K562 (cell line): ENCODE results near the gene AVPI1. TPM values are rescaled to one million over a fixed set of nuclear protein-coding genes. Genes with fewer than 3 reads are reported as not detected.

Source experiments
- ARID1B ChIP-seq: fragments of 450-650 bp; IDR thresholded peaks from 2 replicates; pipeline ENCODE4 v1.6.1; 2016; ENCODE audit warnings: antibody characterized with exemption, mild to moderate bottlenecking, inconsistent platforms
- ARID4B ChIP-seq: sonication (generic); formaldehyde crosslinking; IDR thresholded peaks from 2 replicates; pipeline ENCODE4 v1.8.0; 2022; ENCODE audit warnings: mild to moderate bottlenecking, missing genetic modification reagents
- BHLHE40 ChIP-seq: IDR thresholded peaks from 2 replicates; pipeline ENCODE4 v1.6.1; 2011; ENCODE audit warnings: low read length, improper control_type of control experiment
- BMI1 ChIP-seq: fragments of 150-350 bp; IDR thresholded peaks from 2 replicates; pipeline ENCODE4 v1.6.1; 2014; ENCODE audit warnings: low read length
- CTBP1 ChIP-seq: fragments of 450-650 bp; IDR thresholded peaks from 2 replicates; pipeline ENCODE4 v1.6.1; 2016; ENCODE audit warnings: borderline replicate concordance
- GABPB2 ChIP-seq: fragments of 250-450 bp; sonication (Bioruptor Pico); conservative IDR thresholded peaks from 2 replicates; pipeline ENCODE4 v1.5.1; 2021; ENCODE audit warnings: mild to moderate bottlenecking
- HMGN3 ChIP-seq: IDR thresholded peaks from 2 replicates; pipeline ENCODE4 v1.6.1; 2011; ENCODE audit warnings: borderline replicate concordance, low read depth, mild to moderate bottlenecking, mixed read lengths, low read length; ENCODE audit not compliant: insufficient read length; ENCODE audit errors: extremely low read depth
- MBD1 ChIP-seq: fragments of 250-450 bp; sonication (Bioruptor Pico); IDR thresholded peaks from 2 replicates; pipeline ENCODE4 v1.8.0; 2022; ENCODE audit warnings: inconsistent platforms
- POLR2AphosphoS5 ChIP-seq: IDR thresholded peaks from 2 replicates; pipeline ENCODE4 v1.6.1; 2011; ENCODE audit warnings: mild to moderate bottlenecking, low read depth, low read length, moderate library complexity; ENCODE audit not compliant: control insufficient read depth, insufficient read depth
- POLR3A ChIP-seq: IDR thresholded peaks from 2 replicates; pipeline ENCODE4 v1.6.1; 2011; ENCODE audit warnings: borderline replicate concordance, mild to moderate bottlenecking, moderate library complexity; ENCODE audit not compliant: insufficient read length, insufficient read depth; ENCODE audit errors: extremely low read depth
- SETDB1 ChIP-seq: IDR thresholded peaks from one replicate; pipeline ENCODE4 v1.6.1; 2012; ENCODE audit warnings: low read length, control low read depth, inconsistent platforms
- TGIF2 ChIP-seq: sonication (generic); formaldehyde crosslinking; IDR thresholded peaks from 2 replicates; pipeline ENCODE4 v1.8.1; 2022; ENCODE audit warnings: mild to moderate bottlenecking, missing genetic modification reagents, moderate library complexity
- ZKSCAN1 ChIP-seq: fragments of 150-350 bp; IDR thresholded peaks from 2 replicates; pipeline ENCODE4 v1.6.1; 2016; ENCODE audit warnings: low read depth, low read length
- ZNF134 ChIP-seq: fragments of 250-450 bp; sonication (Bioruptor Pico); conservative IDR thresholded peaks from 2 replicates; pipeline ENCODE4 v1.4.0; 2020
- ZNF174 ChIP-seq: fragments of 250-450 bp; sonication (Bioruptor Pico); IDR thresholded peaks from 2 replicates; pipeline ENCODE4 v1.4.0; 2020; ENCODE audit warnings: mild to moderate bottlenecking
- polyA plus RNA-seq, 8 experiments: library from polyadenylated mRNA; depleted of rRNA in 4 of 8; stranded (reverse) in 5 of 8; unstranded in 3 of 8; fragments of >200 nt; fragmentation: Nextera tagmentation in 2 of 8; fragmentation: Illumina TruSeq in 1 of 8; extraction: Ambion mirVana in 2 of 8; extraction: Trizol in 1 of 8; gene quantifications; 2 replicates each; pipeline versions ENCODE4 v1.2.1 to v1.2.3, GENCODE V29; 2011 to 2014; ENCODE audit warnings: inconsistent platforms in 1 of 8, missing spikeins in 1 of 8
- total RNA-seq, 7 experiments: library from RNA; depleted of rRNA in 6 of 7; stranded (reverse); fragments of >200 nt in 6 of 7; fragmentation: Illumina TruSeq in 2 of 7; extraction: Trizol in 2 of 7; gene quantifications; 2 replicates each; pipeline versions ENCODE4 v1.2.1 to v1.2.3, GENCODE V29; 2011 to 2021; ENCODE audit warnings: low replicate concordance in 1 of 7
- TF ChIP-seq, protein P1 (sequence below), 2 experiments: IDR thresholded peaks in 1 of 2; conservative IDR thresholded peaks in 1 of 2; 2 replicates each; pipeline ENCODE4 v1.6.1; 2016; ENCODE audit warnings: low read depth in 2 of 2, mild to moderate bottlenecking in 1 of 2, missing compliant biosample characterization in 1 of 2, missing genetic modification characterization in 1 of 2, moderate library complexity in 1 of 2

Gene AVPI1
- total and polyA plus RNA-seq, 9 of the 15 experiments (the other 6 are each of a cell fraction or from before 2014, with no cell fraction given) = 0.90 to 10.4 (median 7.4) TPM

DNA sequence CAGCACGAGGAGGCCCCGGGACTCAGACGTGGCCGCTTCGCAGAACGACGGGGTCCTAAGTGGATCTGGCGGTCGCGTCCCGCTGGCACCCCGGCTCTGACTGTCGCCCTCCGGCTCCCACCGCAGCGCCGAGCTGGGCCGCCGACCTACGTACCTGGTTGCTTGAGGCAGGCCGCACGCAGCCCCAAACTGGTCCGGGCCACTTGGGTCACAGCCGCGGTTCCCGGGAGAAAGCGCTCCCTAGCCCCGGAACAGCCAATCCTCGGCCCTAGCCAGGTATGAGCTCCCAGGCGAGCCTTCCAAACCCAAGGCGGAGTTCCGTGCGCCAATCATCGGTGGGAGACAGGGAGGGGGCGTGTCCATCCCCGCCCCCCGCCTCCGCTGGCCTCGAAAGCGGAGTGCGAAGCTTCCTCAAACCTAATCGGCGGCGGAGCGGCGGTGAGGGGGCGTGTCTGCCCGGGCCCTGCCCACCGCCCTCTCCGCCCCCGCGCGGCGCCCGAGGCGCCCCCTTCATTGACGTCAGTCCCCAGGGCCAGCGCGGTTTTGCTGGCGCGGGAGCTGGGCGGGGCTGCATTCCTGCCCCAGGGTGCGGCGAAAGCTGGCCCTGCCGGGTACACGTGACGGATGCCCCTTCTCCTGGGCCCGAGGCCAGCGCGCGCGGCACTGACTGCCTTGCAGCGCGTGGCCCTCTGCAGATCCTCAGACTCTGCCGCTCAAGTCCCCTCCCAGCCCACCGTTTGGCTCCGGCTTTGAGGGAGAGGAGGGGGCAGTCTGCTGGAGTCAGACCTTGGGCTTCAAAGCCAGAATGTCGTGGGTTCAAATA, at the start of gene AVPI1 (continued):
- TF ChIP-seq ZNF134 (CRISPR knock-in tag) = no peak
- TF ChIP-seq ARID4B (CRISPR knock-in tag) = peak; percentile 59; the same call in 1 of the 2 replicates
- peak; percentile 94 for TF ChIP-seq HMGN3
- TF ChIP-seq ZKSCAN1 = no peak
- no peak for TF ChIP-seq MBD1 (CRISPR knock-in tag)
- TF ChIP-seq POLR3A = no peak
- no peak for TF ChIP-seq SETDB1
- no peak for TF ChIP-seq ARID1B
- TF ChIP-seq, protein P1, sequence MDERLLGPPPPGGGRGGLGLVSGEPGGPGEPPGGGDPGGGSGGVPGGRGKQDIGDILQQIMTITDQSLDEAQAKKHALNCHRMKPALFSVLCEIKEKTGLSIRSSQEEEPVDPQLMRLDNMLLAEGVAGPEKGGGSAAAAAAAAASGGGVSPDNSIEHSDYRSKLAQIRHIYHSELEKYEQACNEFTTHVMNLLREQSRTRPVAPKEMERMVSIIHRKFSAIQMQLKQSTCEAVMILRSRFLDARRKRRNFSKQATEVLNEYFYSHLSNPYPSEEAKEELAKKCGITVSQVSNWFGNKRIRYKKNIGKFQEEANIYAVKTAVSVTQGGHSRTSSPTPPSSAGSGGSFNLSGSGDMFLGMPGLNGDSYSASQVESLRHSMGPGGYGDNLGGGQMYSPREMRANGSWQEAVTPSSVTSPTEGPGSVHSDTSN (CRISPR knock-in tag; IDR thresholded peaks at IDR 0.05; ENCODE audit: low read depth) = peak; percentile 57
- TF ChIP-seq, protein P1 (tag; conservative IDR thresholded peaks at IDR 0.05; ENCODE audit: low read depth) = no peak
- no peak for TF ChIP-seq GABPB2 (CRISPR knock-in tag)
- peak; percentile 95 for TF ChIP-seq CTBP1
- no peak for TF ChIP-seq ZNF174
- TF ChIP-seq POLR2AphosphoS5 = peak; percentile 48; the same call in 1 of the 2 replicates
- no peak for TF ChIP-seq BMI1
- peak; percentile 96 for TF ChIP-seq BHLHE40
- TF ChIP-seq TGIF2 (CRISPR knock-in tag) = no peak
